Fibroblast of the aortic adventitia (primary cell): ENCODE data around the gene WDR13. TPM values are rescaled to one million over a fixed set of nuclear protein-coding genes. Genes with fewer than 3 reads are reported as not detected.

Experiments used
- DNase-seq: peaks from one replicate; pipeline ENCODE4 v3.0.0-alpha.2; 2010; ENCODE audit warnings: low read depth
- H3K4me3 ChIP-seq: 2 replicates; pipeline ENCODE4 v1.5.1; 2011; ENCODE audit warnings: low read depth, mild to moderate bottlenecking, control low read depth, low read length, moderate library complexity
- CTCF ChIP-seq: IDR thresholded peaks from 2 replicates; pipeline ENCODE4 v1.5.1; 2011; ENCODE audit warnings: mild to moderate bottlenecking, low read length, control low read depth, inconsistent platforms; ENCODE audit not compliant: insufficient read depth
- total RNA-seq: library from RNA; depleted of rRNA; stranded (reverse); fragments of >200 nt; gene quantifications from 2 replicates; pipeline ENCODE4 v1.2.3, GENCODE V29; 2012; ENCODE audit warnings: low replicate concordance

The WDR13 gene
- total RNA-seq, 1 donor = 72.7 TPM

- H3K4me3 ChIP-seq = no peak overlapping the region
- no peak for TF ChIP-seq CTCF
- no peak for DNase-seq
Measured at GRCh38 chrX:48579259-48579658, 18.0 kb upstream of the WDR13 start.

GRCh38 chrX:48580662-48581061 lies 16.6 kb upstream of the WDR13 start:
- no peak for TF ChIP-seq CTCF
- no peak overlapping the region for H3K4me3 ChIP-seq
- no peak for DNase-seq

- no peak for DNase-seq
- no peak for TF ChIP-seq CTCF
Measured at GRCh38 chrX:48584698-48585097, 12.6 kb upstream of the WDR13 start.

GRCh38 chrX:48589482-48590162 lies 7.7 kb upstream of the WDR13 start:
- no peak overlapping the region for H3K4me3 ChIP-seq
- no peak for DNase-seq
- TF ChIP-seq CTCF = no peak

More at GRCh38 chrX:48584698-48585097, 12.6 kb upstream of the WDR13 start:
- H3K4me3 ChIP-seq = no peak overlapping the region

- no peak for TF ChIP-seq CTCF
Measured at GRCh38 chrX:48590203-48591103, 6.8 kb upstream of the WDR13 start.

GRCh38 chrX:48591255-48591791 lies 6.0 kb upstream of the WDR13 start:
- H3K4me3 ChIP-seq = no peak overlapping the region
- TF ChIP-seq CTCF = no peak
- peak; percentile 50 for DNase-seq

More at GRCh38 chrX:48590203-48591103, 6.8 kb upstream of the WDR13 start:
- no peak overlapping the region for H3K4me3 ChIP-seq
- DNase-seq = no peak
